PC-3 (cell line): ENCODE results near the gene CIZ1.

Experiments
- CTCF ChIP-seq: fragments of 300-600 bp; sonication (generic); conservative IDR thresholded peaks from 2 replicates; pipeline ENCODE4 v1.5.1; 2017; ENCODE audit warnings: antibody characterized with exemption, low read depth, mild to moderate bottlenecking, low read length
- EZH2 ChIP-seq: fragments of 300-600 bp; sonication (generic); IDR thresholded peaks from one replicate; pipeline ENCODE4 v1.6.1; 2017; ENCODE audit warnings: antibody characterized with exemption, mild to moderate bottlenecking, low read length; ENCODE audit not compliant: unreplicated experiment

- no peak for TF ChIP-seq CTCF
- TF ChIP-seq EZH2, result no peak
These were observed 75.0 kb downstream of the CIZ1 start for GRCh38 chr9:128116104-128117083.
